Mesenchymal stem cell (in vitro differentiated cells and primary cell): ENCODE measurements around the gene KAT8.
A peak's percentile ranks its signal among the peaks of the same experiment; 100 is the strongest.

Experiments
- DNase-seq: peaks from one replicate; pipeline ENCODE4 v3.0.0-alpha.2; 2013
- H2AFZ ChIP-seq: one replicate; pipeline ENCODE4 v1.6.1; 2013; ENCODE audit warnings: low read depth, mild to moderate bottlenecking, control low read depth, inconsistent platforms, low read length, moderate library complexity
- H2AK5ac ChIP-seq: 2 replicates; pipeline ENCODE4 v1.6.1; 2013; ENCODE audit warnings: low read length, moderate library complexity, mild to moderate bottlenecking, inconsistent platforms; ENCODE audit not compliant: severe bottlenecking
- H2BK120ac ChIP-seq: one replicate; pipeline ENCODE4 v1.6.1; 2013; ENCODE audit warnings: low read depth, mild to moderate bottlenecking, inconsistent platforms, low read length, moderate library complexity
- H2BK12ac ChIP-seq, 2 experiments: one replicate each; pipeline ENCODE4 v1.6.1; 2013; ENCODE audit warnings: inconsistent platforms in 2 of 2, low read length in 2 of 2, mild to moderate bottlenecking in 2 of 2, moderate library complexity in 2 of 2, control low read depth in 1 of 2
- H2BK15ac ChIP-seq: one replicate; pipeline ENCODE4 v1.6.1; 2013; ENCODE audit warnings: mild to moderate bottlenecking, low read depth, inconsistent platforms; ENCODE audit not compliant: poor library complexity, severe bottlenecking
- H2BK5ac ChIP-seq: 2 replicates; pipeline ENCODE4 v1.6.1; 2013; ENCODE audit warnings: low read depth, mild to moderate bottlenecking, low read length, control low read depth, inconsistent platforms; ENCODE audit not compliant: poor library complexity, severe bottlenecking
- H3K14ac ChIP-seq, 2 experiments: one replicate each; pipeline ENCODE4 v1.6.1; 2013; ENCODE audit warnings: inconsistent platforms in 2 of 2, low read length in 2 of 2, control low read depth in 1 of 2, mild to moderate bottlenecking in 1 of 2, moderate library complexity in 1 of 2
- H3K18ac ChIP-seq, 2 experiments: one replicate each; pipeline ENCODE4 v1.6.1; 2013; ENCODE audit warnings: inconsistent platforms in 2 of 2, low read length in 2 of 2, control low read depth in 1 of 2, low read depth in 1 of 2, mild to moderate bottlenecking in 1 of 2
- H3K23ac ChIP-seq, 2 experiments: one replicate each; pipeline ENCODE4 v1.6.1; 2013; ENCODE audit warnings: inconsistent platforms in 2 of 2, low read length in 2 of 2, mild to moderate bottlenecking in 2 of 2, moderate library complexity in 2 of 2, control low read depth in 1 of 2
- H3K27ac ChIP-seq: 2 replicates; pipeline ENCODE4 v1.5.1; 2013; ENCODE audit warnings: mild to moderate bottlenecking, moderate library complexity, low read length, control low read depth, inconsistent platforms; ENCODE audit not compliant: poor library complexity, severe bottlenecking
- H3K27me3 ChIP-seq, 2 experiments: 2 replicates each; pipeline versions ENCODE4 v1.6.1 to v1.7.0; 2013; ENCODE audit warnings: low read length in 2 of 2, mild to moderate bottlenecking in 2 of 2, moderate library complexity in 2 of 2, control low read depth in 1 of 2, inconsistent platforms in 1 of 2; ENCODE audit not compliant: control insufficient read depth in 1 of 2, insufficient read depth in 1 of 2
- H3K36me3 ChIP-seq, 2 experiments: 2 replicates each; pipeline versions ENCODE4 v1.6.1 to v1.7.0; 2013; ENCODE audit warnings: low read length in 2 of 2, control low read depth in 1 of 2, inconsistent platforms in 1 of 2, low read depth in 1 of 2, mild to moderate bottlenecking in 1 of 2; ENCODE audit not compliant: insufficient read depth in 2 of 2, control insufficient read depth in 1 of 2
- H3K4ac ChIP-seq, 2 experiments: one replicate each; pipeline ENCODE4 v1.6.1; 2013; ENCODE audit warnings: inconsistent platforms in 2 of 2, low read length in 2 of 2, mild to moderate bottlenecking in 2 of 2, moderate library complexity in 2 of 2, control low read depth in 1 of 2, low read depth in 1 of 2
- H3K4me1 ChIP-seq: 2 replicates; pipeline ENCODE4 v1.6.1; 2013; ENCODE audit warnings: low read depth, low read length, control low read depth; ENCODE audit not compliant: control insufficient read depth, insufficient read depth
- H3K4me2 ChIP-seq: 2 replicates; pipeline ENCODE4 v1.6.1; 2013; ENCODE audit warnings: low read length, mild to moderate bottlenecking, inconsistent platforms; ENCODE audit not compliant: poor library complexity, severe bottlenecking
- H3K4me3 ChIP-seq, 2 experiments: 2 replicates each; pipeline versions ENCODE4 v1.5.1 to v1.7.0; 2013; ENCODE audit warnings: low read length in 2 of 2, mild to moderate bottlenecking in 2 of 2, control low read depth in 1 of 2, low read depth in 1 of 2; ENCODE audit not compliant: insufficient read depth in 1 of 2
- H3K79me1 ChIP-seq: replicated peaks from 2 replicates; pipeline ENCODE4 v1.6.1; 2013; ENCODE audit warnings: mild to moderate bottlenecking, control low read depth, low read length, inconsistent platforms; ENCODE audit not compliant: poor library complexity, severe bottlenecking
- H3K9ac ChIP-seq: 2 replicates; pipeline ENCODE4 v1.7.0; 2013; ENCODE audit warnings: mild to moderate bottlenecking, low read length, moderate library complexity
- H3K9me3 ChIP-seq: 2 replicates; pipeline ENCODE4 v1.7.0; 2013; ENCODE audit warnings: mild to moderate bottlenecking, low read length; ENCODE audit not compliant: control insufficient read depth
- H4K8ac ChIP-seq: one replicate; pipeline ENCODE4 v1.6.1; 2013; ENCODE audit warnings: inconsistent platforms, mild to moderate bottlenecking, low read length, moderate library complexity
- H4K91ac ChIP-seq: one replicate; pipeline ENCODE4 v1.6.1; 2013; ENCODE audit warnings: mild to moderate bottlenecking, low read length, inconsistent platforms
- WGBS: methylation state at CpG from one replicate; pipeline ENCODE4 v1.1.7; 2013; ENCODE audit warnings: mixed read lengths; 5-methylcytosine and 5-hydroxymethylcytosine counted together

KAT8 gene

DNA sequence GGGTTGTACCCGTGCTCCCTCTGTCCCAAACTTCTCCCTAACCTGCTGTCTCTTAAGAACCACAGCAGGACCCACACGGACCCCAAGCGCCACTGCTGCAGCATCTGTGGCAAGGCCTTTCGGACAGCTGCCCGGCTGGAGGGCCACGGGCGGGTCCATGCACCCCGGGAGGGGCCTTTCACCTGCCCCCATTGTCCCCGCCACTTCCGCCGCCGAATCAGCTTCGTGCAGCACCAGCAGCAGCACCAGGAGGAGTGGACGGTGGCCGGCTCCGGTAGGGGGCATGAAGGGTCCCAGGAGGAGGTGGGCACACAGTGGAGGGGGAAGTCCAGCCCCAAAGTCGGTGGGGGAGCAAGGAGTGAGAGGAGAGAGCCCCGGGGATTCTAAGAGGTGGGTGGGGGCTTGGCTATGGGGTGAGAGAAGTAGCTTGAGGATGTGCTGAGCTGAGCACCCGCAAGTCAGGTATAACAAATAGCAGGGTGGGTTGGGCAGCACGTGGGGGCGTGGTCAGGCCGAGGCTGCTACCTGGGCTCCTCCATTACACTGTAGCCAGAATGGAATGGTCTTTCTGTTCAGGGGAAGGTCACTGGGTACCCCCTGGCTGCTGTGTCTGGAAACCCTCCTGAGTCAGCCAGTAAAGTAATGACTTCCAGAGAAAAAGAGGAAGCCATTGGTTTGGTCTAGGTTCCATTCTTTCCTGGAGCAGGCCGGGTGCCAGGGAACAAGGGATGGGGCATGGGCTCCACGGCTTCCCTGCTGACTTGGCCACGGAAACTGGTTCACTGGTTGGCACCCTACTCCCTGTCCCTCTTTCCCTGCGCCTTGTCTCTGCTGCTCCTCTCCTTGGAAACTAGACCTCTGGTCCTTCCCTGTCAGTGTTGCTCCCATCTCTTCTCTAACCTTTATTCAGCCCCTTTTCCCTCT, 35.8 kb upstream of the KAT8 start:
- H3K9me3 ChIP-seq, result no peaks in the 10 kb centered on the region
- H2BK120ac ChIP-seq, result no peak overlapping the region
- no peaks in the 10 kb centered on the region for H3K27me3 ChIP-seq
- H3K4me2 ChIP-seq, result no peak overlapping the region
- no peak overlapping the region for H3K27ac ChIP-seq
- H2AK5ac ChIP-seq, result no peak overlapping the region
- H3K4me1 ChIP-seq, result peaks cover 18% of the 10 kb centered on the region
- no peak overlapping the region for H3K18ac ChIP-seq
- no peak overlapping the region for H3K4ac ChIP-seq
- H3K4me3 ChIP-seq, result no peak overlapping the region
- H3K9ac ChIP-seq, result peak overlapping the region; percentile 41
- peak overlapping the region; percentile 35 for H4K8ac ChIP-seq
- DNase-seq, result no peak
- no peak overlapping the region for H2BK15ac ChIP-seq
- H2BK5ac ChIP-seq, result no peak overlapping the region
- peaks cover 70% of the 10 kb centered on the region for H3K79me1 ChIP-seq
- no peak overlapping the region for H4K91ac ChIP-seq
- H2BK12ac ChIP-seq, result no peak overlapping the region
- 93% methylated on average over 26 of the region's 26 CpGs for WGBS
- H3K23ac ChIP-seq, result no peak overlapping the region
- no peak overlapping the region for H2AFZ ChIP-seq
- H3K36me3 ChIP-seq, result peaks cover 98 to 100% of the 10 kb centered on the region in 2 experiments
- H3K14ac ChIP-seq, result no peak overlapping the region

DNA sequence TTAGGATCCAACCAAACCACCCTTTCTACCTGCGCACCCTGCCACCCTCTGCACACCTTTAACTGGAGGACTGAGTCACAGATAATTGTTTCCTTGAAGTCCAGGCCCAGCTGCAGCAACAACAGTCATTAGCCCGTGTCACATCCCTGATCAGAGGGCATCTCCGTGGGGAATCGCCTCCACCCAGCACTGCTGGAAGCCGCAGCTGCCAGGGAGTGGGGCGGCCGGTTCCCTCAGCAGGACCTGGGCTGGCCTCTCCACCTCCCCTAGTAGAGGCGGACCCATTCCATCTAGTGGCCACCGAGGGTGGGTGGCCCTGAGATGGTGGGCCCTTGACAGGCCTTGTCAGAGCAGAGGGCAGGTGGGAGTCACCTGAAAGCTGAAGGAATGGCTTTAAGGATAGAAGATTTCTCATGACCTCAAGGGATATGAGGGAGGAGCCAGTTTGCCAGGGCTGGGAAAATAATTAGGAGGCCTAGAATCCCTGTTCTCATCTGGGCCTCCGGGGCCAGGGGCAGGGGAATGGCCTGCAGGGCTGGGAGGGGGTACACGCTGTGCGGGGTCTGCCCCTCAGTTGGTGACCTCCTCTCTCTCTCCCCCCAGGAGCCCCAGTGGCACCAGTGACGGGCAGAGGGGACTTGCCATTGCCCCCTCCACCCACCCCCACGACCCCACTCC, 35.0 kb upstream of the KAT8 start:
- 94% methylated on average over 14 of the region's 14 CpGs for WGBS
- no peak overlapping the region for H2AFZ ChIP-seq

DNA sequence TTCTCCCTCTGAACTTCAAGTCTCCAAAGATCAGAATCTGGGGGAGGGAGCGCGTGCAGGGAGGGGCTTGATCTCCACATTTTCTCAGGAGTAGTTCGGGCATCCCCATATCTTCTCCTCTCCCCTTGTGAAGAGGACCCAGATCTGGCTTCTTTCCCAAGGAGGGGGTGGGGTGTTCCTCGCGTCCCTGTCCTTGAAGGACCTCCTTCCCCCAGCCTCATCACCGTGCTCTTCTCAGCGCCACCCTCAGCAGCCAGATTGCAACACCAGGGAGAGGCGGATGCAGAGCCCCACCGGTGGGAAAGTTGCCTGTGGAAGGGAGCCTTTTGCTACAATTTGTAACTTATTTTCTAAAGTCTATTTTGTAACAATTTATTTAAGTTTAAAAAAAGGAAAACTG, 34.4 kb upstream of the KAT8 start:
- no peak overlapping the region for H4K91ac ChIP-seq
- H2BK120ac ChIP-seq, result no peak overlapping the region
- H2BK15ac ChIP-seq, result no peak overlapping the region
- peaks cover 98 to 99% of the 10 kb centered on the region in 2 experiments for H3K36me3 ChIP-seq
- H3K27me3 ChIP-seq, result no peaks in the 10 kb centered on the region
- no peak overlapping the region for H4K8ac ChIP-seq
- H3K14ac ChIP-seq, result no peak overlapping the region
- peak overlapping the region; percentile 26 for H3K9ac ChIP-seq
- no peak overlapping the region for H3K4ac ChIP-seq
- no peak overlapping the region for H3K27ac ChIP-seq
- no peaks in the 10 kb centered on the region for H3K9me3 ChIP-seq
- no peak for DNase-seq
- no peak overlapping the region for H2BK5ac ChIP-seq
- no peak overlapping the region for H3K4me2 ChIP-seq
- H3K4me1 ChIP-seq, result peaks cover 23% of the 10 kb centered on the region
- no peak overlapping the region for H2AFZ ChIP-seq
- WGBS, result 86% methylated on average over 6 of the region's 9 CpGs
- no peak overlapping the region for H2BK12ac ChIP-seq
- no peak overlapping the region for H3K18ac ChIP-seq
- no peak overlapping the region for H2AK5ac ChIP-seq
- H3K79me1 ChIP-seq, result peaks cover 65% of the 10 kb centered on the region
- no peak overlapping the region for H3K23ac ChIP-seq
- H3K4me3 ChIP-seq, result no peak overlapping the region

More for the DNA sequence above, 35.0 kb upstream of the KAT8 start:
- Histone ChIP-seq H3K9ac (peak overlapping the region; percentile 41), H3K18ac (no peak overlapping the region), H3K4me3 (no peak overlapping the region), H4K8ac (peak overlapping the region; percentile 57), H2BK5ac (no peak overlapping the region), H3K4me2 (no peak overlapping the region), H3K27ac (no peak overlapping the region), H3K9me3 (no peaks in the 10 kb centered on the region), H3K4ac (no peak overlapping the region), H3K4me1 (peaks cover 21% of the 10 kb centered on the region), H3K14ac (no peak overlapping the region), H2AK5ac (no peak overlapping the region), H3K36me3 (peaks cover 98 to 99% of the 10 kb centered on the region in 2 experiments), H2BK120ac (no peak overlapping the region), H4K91ac (no peak overlapping the region), H2BK15ac (no peak overlapping the region), H3K79me1 (peaks cover 66% of the 10 kb centered on the region), H2BK12ac (no peak overlapping the region), H3K27me3 (no peaks in the 10 kb centered on the region), H3K23ac (no peak overlapping the region)
- no peak for DNase-seq

GRCh38 chr16:31083556-31083955, 33.9 kb upstream of the KAT8 start:
- Histone ChIP-seq H2BK120ac (no peak overlapping the region), H4K91ac (no peak overlapping the region), H3K27ac (no peak overlapping the region), H3K79me1 (peaks cover 65% of the 10 kb centered on the region), H3K9me3 (no peaks in the 10 kb centered on the region), H3K23ac (no peak overlapping the region), H3K9ac (peak overlapping the region; percentile 26), H3K18ac (no peak overlapping the region), H3K4me3 (no peak overlapping the region), H4K8ac (no peak overlapping the region), H2BK5ac (no peak overlapping the region), H3K36me3 (peaks cover 98 to 99% of the 10 kb centered on the region in 2 experiments), H2BK12ac (no peak overlapping the region), H3K27me3 (no peaks in the 10 kb centered on the region), H3K4ac (no peak overlapping the region), H3K4me1 (peaks cover 27% of the 10 kb centered on the region), H2AK5ac (no peak overlapping the region), H2AFZ (no peak overlapping the region), H2BK15ac (no peak overlapping the region), H3K14ac (no peak overlapping the region), H3K4me2 (no peak overlapping the region)
- no peak for DNase-seq
- 98% methylated on average over 4 of the region's 5 CpGs for WGBS
